K562 (cell line): ENCODE data around the gene R3HDM2. TPM values are rescaled to one million over a fixed set of nuclear protein-coding genes. Genes with fewer than 3 reads are reported as not detected.

Experiments
- BCOR ChIP-seq: fragments of 450-650 bp; IDR thresholded peaks from 2 replicates; pipeline ENCODE4 v1.6.1; 2016
- CBX3 ChIP-seq, 2 experiments: IDR thresholded peaks; 1 replicate in 1 of 2; 2 replicates in 1 of 2; pipeline ENCODE4 v1.6.1; 2012; ENCODE audit warnings: inconsistent platforms in 2 of 2, low read length in 2 of 2, borderline replicate concordance in 1 of 2, control low read depth in 1 of 2
- CEBPZ ChIP-seq: fragments of 150-350 bp; IDR thresholded peaks from 2 replicates; pipeline ENCODE4 v1.6.1; 2014; ENCODE audit warnings: low read depth, mild to moderate bottlenecking, low read length, borderline replicate concordance
- HMG20B ChIP-seq: fragments of 250-450 bp; sonication (Bioruptor Pico); IDR thresholded peaks from 2 replicates; pipeline ENCODE4 v1.5.0; 2021; ENCODE audit warnings: mild to moderate bottlenecking
- LEF1 ChIP-seq: fragments of 450-650 bp; IDR thresholded peaks from 2 replicates; pipeline ENCODE4 v1.6.1; 2016; ENCODE audit warnings: mild to moderate bottlenecking
- MLX ChIP-seq, 2 experiments: fragments of 450-650 bp in 1 of 2; sonication (generic) in 1 of 2; formaldehyde crosslinking; conservative IDR thresholded peaks; 2 replicates each; pipeline versions ENCODE4 v1.4.0 to v1.8.1; 2020 to 2022; ENCODE audit warnings: mild to moderate bottlenecking in 1 of 2, missing genetic modification reagents in 1 of 2
- NKRF ChIP-seq: fragments of 450-650 bp; IDR thresholded peaks from 2 replicates; pipeline ENCODE4 v1.6.1; 2016; ENCODE audit warnings: borderline replicate concordance
- NR2C1 ChIP-seq, 2 experiments: fragments of 450-650 bp; IDR thresholded peaks; 2 replicates each; pipeline ENCODE4 v1.6.1; 2017; ENCODE audit warnings: mild to moderate bottlenecking in 2 of 2, antibody characterized with exemption in 1 of 2, inconsistent platforms in 1 of 2, missing compliant biosample characterization in 1 of 2, missing genetic modification characterization in 1 of 2
- PPARD ChIP-seq: fragments of 250-450 bp; sonication (Bioruptor Pico); IDR thresholded peaks from 2 replicates; pipeline ENCODE4 v1.8.0; 2022; ENCODE audit warnings: inconsistent platforms, mild to moderate bottlenecking, moderate library complexity
- PTRF ChIP-seq: fragments of 450-650 bp; IDR thresholded peaks from 2 replicates; pipeline ENCODE4 v1.6.1; 2016; ENCODE audit warnings: mild to moderate bottlenecking, missing genetic modification characterization, missing compliant biosample characterization
- SAFB ChIP-seq: fragments of 200-400 bp; formaldehyde crosslinking; IDR thresholded peaks from 2 replicates; pipeline ENCODE4 v1.6.1; 2017; ENCODE audit warnings: low read depth, low read length, borderline replicate concordance
- SMAD2 ChIP-seq: fragments of 150-350 bp; IDR thresholded peaks from 2 replicates; pipeline ENCODE4 v1.6.1; 2014; ENCODE audit warnings: low read depth, mild to moderate bottlenecking, low read length
- TEAD4 ChIP-seq, 2 experiments: sonication (generic) in 1 of 2; formaldehyde crosslinking in 1 of 2; IDR thresholded peaks; 2 replicates each; pipeline versions ENCODE4 v1.6.1 to v1.8.0; 2012 to 2022; ENCODE audit warnings: borderline replicate concordance in 1 of 2, inconsistent platforms in 1 of 2, low read length in 1 of 2, mild to moderate bottlenecking in 1 of 2, missing genetic modification reagents in 1 of 2
- XRCC5 ChIP-seq: fragments of 200-400 bp; formaldehyde crosslinking; IDR thresholded peaks from 2 replicates; pipeline ENCODE4 v1.6.1; 2017; ENCODE audit warnings: low read depth, mild to moderate bottlenecking, low read length
- ZNF507 ChIP-seq: conservative IDR thresholded peaks from 2 replicates; pipeline ENCODE4 v1.6.1; 2017; ENCODE audit warnings: missing genetic modification characterization, missing compliant biosample characterization
- ZNF778 ChIP-seq: fragments of 450-650 bp; formaldehyde crosslinking; IDR thresholded peaks from 2 replicates; pipeline ENCODE4 v1.4.0; 2020; ENCODE audit warnings: mild to moderate bottlenecking, moderate library complexity
- polyA plus RNA-seq, 8 experiments: library from polyadenylated mRNA; depleted of rRNA in 4 of 8; stranded (reverse) in 5 of 8; unstranded in 3 of 8; fragments of >200 nt; fragmentation: Nextera tagmentation in 2 of 8; fragmentation: Illumina TruSeq in 1 of 8; extraction: Ambion mirVana in 2 of 8; extraction: Trizol in 1 of 8; gene quantifications; 2 replicates each; pipeline versions ENCODE4 v1.2.1 to v1.2.3, GENCODE V29; 2011 to 2014; ENCODE audit warnings: inconsistent platforms in 1 of 8, missing spikeins in 1 of 8
- total RNA-seq, 7 experiments: library from RNA; depleted of rRNA in 6 of 7; stranded (reverse); fragments of >200 nt in 6 of 7; fragmentation: Illumina TruSeq in 2 of 7; extraction: Trizol in 2 of 7; gene quantifications; 2 replicates each; pipeline versions ENCODE4 v1.2.1 to v1.2.3, GENCODE V29; 2011 to 2021; ENCODE audit warnings: low replicate concordance in 1 of 7
- TF ChIP-seq, protein P1 (sequence below): sonication (generic); formaldehyde crosslinking; IDR thresholded peaks from 2 replicates; pipeline ENCODE4 v1.9.0; 2022; ENCODE audit warnings: mild to moderate bottlenecking, missing genetic modification reagents
- TF ChIP-seq, protein P2 (sequence below), 2 experiments: fragments of 450-650 bp; IDR thresholded peaks; 2 replicates each; pipeline ENCODE4 v1.6.1; 2016

Gene R3HDM2
- total and polyA plus RNA-seq, 9 of the 15 experiments (the other 6 are each of a cell fraction or from before 2014, with no cell fraction given): 3.3 to 18.8 (median 9.0) TPM

- TF ChIP-seq SAFB (peak; percentile 67; the same call in 1 of the 2 replicates), LEF1 (peak; percentile 34; the same call in 1 of the 2 replicates), PTRF (tag) (no peak), XRCC5 (no peak), HMG20B (no peak), ZNF778 (CRISPR knock-in tag) (no peak), BCOR (0 out of 2 replicates have a peak, but pooled peaks have one; percentile 17), ZNF507 (tag) (no peak), CEBPZ (no peak), SMAD2 (no peak), MLX (CRISPR knock-in tag; conservative IDR thresholded peaks at IDR 0.05) (no peak; a peak in 1 of 4 replicates), NKRF (peak; percentile 66; the same call in 1 of the 2 replicates), TEAD4 (IDR thresholded peaks at IDR 0.05; ENCODE audit: low read length) (peak; percentile 33; the same call in 1 of the 2 replicates), TEAD4 (CRISPR knock-in tag; IDR thresholded peaks at IDR 0.05; ENCODE audit: borderline replicate concordance) (0 out of 2 replicates have a peak, but pooled peaks have one; percentile 32), CBX3 (IDR thresholded peaks at IDR 0.05; ENCODE audit: borderline replicate concordance in 1 of 2, low read length in 2 of 2) (no peak), PPARD (CRISPR knock-in tag) (no peak), NR2C1 (IDR thresholded peaks at IDR 0.05) (no peak), NR2C1 (tag; IDR thresholded peaks at IDR 0.05) (no peak)
- TF ChIP-seq, protein P1, sequence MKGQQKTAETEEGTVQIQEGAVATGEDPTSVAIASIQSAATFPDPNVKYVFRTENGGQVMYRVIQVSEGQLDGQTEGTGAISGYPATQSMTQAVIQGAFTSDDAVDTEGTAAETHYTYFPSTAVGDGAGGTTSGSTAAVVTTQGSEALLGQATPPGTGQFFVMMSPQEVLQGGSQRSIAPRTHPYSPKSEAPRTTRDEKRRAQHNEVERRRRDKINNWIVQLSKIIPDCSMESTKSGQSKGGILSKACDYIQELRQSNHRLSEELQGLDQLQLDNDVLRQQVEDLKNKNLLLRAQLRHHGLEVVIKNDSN (CRISPR knock-in tag): 0 out of 2 replicates have a peak, but pooled peaks have one; percentile 37
- TF ChIP-seq, protein P2, sequence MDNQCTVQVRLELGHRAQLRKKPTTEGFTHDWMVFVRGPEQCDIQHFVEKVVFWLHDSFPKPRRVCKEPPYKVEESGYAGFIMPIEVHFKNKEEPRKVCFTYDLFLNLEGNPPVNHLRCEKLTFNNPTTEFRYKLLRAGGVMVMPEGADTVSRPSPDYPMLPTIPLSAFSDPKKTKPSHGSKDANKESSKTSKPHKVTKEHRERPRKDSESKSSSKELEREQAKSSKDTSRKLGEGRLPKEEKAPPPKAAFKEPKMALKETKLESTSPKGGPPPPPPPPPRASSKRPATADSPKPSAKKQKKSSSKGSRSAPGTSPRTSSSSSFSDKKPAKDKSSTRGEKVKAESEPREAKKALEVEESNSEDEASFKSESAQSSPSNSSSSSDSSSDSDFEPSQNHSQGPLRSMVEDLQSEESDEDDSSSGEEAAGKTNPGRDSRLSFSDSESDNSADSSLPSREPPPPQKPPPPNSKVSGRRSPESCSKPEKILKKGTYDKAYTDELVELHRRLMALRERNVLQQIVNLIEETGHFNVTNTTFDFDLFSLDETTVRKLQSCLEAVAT (IDR thresholded peaks at IDR 0.05): no peak
Measured at GRCh38 chr12:57240066-57240921, 190.5 kb downstream of the R3HDM2 start (continued).
